K562 treated with DMSO at 1 percent for 12 hours (cell line): ENCODE results near the gene SAP25. TPM values are rescaled to one million over a fixed set of nuclear protein-coding genes. Genes with fewer than 3 reads are reported as not detected.

Experiments
- total RNA-seq: library from RNA; unstranded; fragments of 300-600 nt; gene quantifications from 2 replicates; pipeline ENCODE4 v1.2.3, GENCODE V29; 2022; ENCODE audit not compliant: insufficient read depth

SAP25 gene
- total RNA-seq, result 11.5 and 19.0 TPM in 2 replicates

DNA sequence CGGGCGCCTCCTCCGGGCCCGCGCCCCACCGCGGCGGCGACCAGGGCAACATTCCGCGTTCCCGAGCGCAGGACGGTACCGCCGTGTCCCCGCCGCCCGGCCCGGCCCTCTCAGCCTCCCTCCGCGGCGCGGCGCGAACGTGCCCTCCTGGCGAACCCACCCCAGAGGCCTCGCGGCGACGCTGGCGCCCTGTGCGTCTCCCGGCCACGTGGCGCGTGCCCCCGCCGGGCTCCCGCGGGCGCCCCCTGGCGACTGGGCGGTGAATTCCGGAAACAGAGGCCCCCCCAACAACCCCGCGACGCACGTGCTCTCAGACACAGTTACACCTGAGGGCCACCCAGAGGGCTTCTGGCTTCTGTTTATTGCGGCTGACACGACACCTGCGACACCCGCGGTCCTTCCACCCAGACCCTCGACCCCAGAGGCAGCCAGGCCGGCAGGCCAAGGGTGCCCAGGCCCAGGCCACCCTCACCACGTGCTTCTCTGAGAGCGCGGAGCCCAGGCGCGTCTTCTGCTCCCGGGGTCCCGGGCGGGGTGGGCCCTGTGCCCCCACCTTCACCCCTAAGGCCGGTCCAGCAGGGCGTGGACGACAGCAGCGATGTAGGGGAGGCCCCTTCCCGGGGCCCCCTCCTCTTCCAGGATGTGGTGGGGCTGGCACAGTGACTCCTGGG lies at the start of gene SAP25:
TSS of gene SAP25 (minus strand) at position 210 of the 671 bp plus-strand sequence. CDS start at position 52, 158 bp downstream.

DNA sequence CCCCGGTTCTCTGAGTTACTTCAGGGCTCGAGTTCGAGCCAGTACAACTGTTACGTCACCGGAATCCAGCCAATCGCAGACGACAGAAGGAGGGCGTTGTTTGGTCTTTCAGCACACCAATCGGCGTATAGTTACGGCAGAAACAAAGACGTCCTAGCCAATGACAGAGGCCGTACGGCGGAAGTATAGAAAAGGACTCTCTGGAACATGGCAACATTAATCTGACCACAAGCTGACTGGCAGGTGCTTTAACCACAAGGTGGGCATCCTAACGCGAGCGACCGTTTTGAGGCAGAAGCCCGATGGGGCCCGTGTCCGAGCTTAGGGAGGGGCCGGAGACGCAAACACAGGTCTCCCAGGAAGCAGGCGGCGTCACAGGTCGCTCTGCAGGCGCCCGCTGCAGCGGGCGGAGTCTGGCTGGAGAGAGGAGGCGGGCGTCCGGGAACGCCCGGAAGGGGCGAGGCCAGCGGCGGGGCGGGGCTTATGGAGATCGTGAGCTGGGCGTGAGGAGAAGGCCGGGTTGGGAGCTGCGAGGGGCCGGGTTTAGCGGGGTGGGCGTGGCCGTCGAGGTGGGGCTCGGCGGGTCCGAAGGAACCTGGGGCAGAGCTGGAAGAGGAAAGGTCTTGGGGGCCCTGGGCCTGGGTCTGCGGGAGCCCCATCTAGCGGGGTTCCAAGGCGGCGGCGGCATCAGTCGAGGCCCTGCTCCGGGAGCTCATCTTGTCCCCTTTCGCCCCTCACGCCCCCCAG lies 38.5 kb upstream of the SAP25 start, which contains the start of gene MOSPD3:
TSS of gene MOSPD3 (plus strand) at position 558 of the 747 bp plus-strand sequence. CDS start 252 bp downstream, outside the sequence.

DNA sequence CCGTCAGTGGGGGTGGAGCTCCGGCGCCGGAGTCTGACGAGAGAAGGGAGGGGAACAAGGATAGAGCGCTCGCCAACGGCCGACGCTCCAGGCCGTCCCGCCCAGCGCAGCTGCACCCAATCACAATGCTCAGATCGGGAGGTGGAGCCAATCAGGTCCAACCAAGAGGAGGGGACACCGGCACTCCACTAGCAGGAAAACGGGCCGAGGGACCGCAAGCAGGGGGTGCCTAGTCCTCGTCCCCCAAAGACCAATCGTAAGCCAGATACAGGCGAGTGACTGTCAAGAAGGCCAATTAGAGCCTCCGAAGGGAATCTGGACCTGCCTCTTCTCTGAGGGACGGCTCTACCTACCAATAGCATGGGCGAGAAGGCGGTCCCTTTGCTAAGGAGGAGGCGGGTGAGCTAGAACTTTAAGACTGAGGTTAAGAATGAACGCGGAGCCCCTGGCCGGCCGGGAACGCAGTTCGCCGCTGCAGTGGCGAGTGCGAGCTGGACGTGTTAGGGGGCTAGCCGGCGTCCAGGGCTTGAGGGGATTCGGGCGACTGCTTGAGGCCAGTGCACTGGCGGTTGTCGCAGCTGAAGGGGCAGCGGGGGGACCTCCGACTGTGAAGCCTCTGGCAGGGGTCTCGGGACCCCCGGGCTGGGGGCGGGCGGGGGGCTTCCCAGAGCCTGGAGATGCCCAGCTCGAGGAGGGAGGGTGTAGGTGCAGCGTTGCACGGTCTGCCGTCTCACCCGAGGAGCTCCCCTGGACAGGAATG lies 12.7 kb upstream of the SAP25 start, which contains the start of gene FBXO24:
TSS of gene FBXO24 (plus strand) at position 63 of the 760 bp plus-strand sequence. CDS start at position 361, 298 bp downstream.

DNA sequence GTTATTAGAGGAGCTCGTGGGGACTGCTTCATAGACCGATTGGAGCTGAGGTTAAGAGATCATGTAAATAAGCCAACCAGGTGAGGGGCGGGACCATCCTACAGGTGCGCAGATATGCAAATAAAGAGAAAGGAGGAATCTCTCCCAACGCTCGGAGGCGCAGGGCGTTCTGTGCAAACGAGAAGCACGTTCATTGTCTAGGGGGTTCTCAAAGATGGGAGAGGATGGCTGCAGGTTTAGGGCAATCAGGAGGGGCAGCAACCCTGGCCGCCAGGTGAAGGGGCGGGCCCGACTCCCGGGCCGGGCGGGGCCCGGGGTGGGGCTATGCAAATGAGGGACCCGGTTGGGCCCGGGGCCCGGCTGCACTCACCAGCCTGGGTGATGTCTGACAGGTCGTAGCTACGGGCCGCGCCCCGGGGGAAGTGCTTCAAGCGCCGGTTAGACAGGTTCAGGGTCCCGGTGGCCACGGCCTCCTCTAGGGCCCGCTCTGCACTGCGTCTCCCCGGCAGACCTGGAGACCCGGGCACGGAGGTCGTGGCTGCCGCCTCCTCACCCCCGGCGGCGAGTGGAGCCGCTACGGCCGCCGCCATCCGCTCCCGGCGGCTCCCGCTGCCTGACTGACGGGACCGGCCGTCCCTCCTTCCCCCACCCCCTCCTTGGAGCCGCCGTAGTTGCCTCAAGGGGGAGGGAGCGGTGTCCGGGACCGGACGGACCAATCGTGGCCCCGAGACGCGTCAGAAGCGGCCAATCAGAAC lies 12.0 kb upstream of the SAP25 start, which contains the start of gene LRCH4:
TSS of gene LRCH4 (minus strand) at position 619 of the 755 bp plus-strand sequence. CDS start at position 590, 29 bp downstream.

DNA sequence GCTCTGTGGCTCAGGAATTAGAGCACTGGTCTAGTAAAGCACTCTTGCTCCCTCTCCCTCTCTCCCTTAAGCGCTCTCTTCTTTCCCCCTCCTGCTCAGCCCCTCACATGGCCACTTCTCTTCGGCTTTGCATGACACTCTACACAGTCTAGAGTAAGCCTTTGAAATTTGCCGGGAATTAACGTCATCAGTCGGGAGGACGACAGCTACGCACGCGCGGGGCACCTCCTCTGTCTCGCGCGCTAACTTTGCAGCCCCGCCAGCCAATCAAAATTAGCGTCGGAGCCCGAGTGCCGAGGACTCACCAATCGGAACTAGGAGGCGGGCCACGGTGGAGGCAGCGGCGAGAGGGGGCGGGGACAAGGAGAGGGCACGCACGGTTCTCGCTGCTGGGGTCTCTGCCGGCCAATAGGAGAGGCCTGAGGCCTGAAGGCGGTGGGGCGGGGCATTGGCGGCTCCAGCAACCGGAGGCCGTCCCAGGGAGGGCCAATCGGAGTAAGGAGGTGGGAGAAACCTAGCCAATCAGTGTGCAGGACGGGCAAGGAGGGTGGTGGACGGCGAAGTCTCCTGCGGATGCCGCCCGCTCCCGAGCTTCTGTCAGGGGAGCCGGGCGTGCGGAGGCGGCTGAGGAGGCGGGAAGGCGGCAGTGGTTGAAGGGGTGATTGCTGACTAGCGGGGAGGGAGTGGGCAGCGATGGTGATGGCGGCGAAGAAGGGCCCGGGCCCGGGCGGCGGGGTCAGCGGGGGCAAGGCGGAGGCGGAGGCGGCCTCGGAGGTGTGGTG lies 34.9 kb downstream of the SAP25 start, which contains the start of gene AGFG2:
TSS of gene AGFG2 (plus strand) at position 550 of the 782 bp plus-strand sequence. CDS start at position 694, 144 bp downstream.

Other genes with a start within 250 kb of the SAP25 start
- 22.6 and 47.5 TPM in 2 replicates for gene PILRB, start 215.8 kb downstream of the SAP25 start, total RNA-seq
- 1.5 and 3.7 TPM in 2 replicates for gene PILRA, start 200.4 kb downstream of the SAP25 start, total RNA-seq
- gene ZCWPW1, start 145.2 kb downstream of the SAP25 start, total RNA-seq, result 2.3 and 7.2 TPM in 2 replicates
- gene MEPCE, start 144.1 kb downstream of the SAP25 start, total RNA-seq, result 61.3 and 85.4 TPM in 2 replicates
- 84.0 and 131 TPM in 2 replicates for gene PPP1R35, start 137.4 kb downstream of the SAP25 start, total RNA-seq
- 2.1 TPM in 1 of 2 replicates, not detected in the other for gene SPACDR, start 109.6 kb downstream of the SAP25 start, total RNA-seq
- gene TSC22D4, start 94.7 kb downstream of the SAP25 start, total RNA-seq, result 141 and 148 TPM in 2 replicates
- gene NYAP1, start 90.0 kb downstream of the SAP25 start, total RNA-seq, result 1.2 TPM in 2 replicates
- gene AGFG2, start 34.7 kb downstream of the SAP25 start, total RNA-seq, result 16.6 and 18.5 TPM in 2 replicates
- 67.0 and 99.9 TPM in 2 replicates for gene LRCH4, start 12.2 kb upstream of the SAP25 start, total RNA-seq
- 1.3 and 2.5 TPM in 2 replicates for gene FBXO24, start 12.4 kb upstream of the SAP25 start, total RNA-seq
- gene PCOLCE, start 28.5 kb upstream of the SAP25 start, total RNA-seq, result 14.4 and 24.9 TPM in 2 replicates
- gene MOSPD3, start 38.6 kb upstream of the SAP25 start, total RNA-seq, result 40.9 and 41.5 TPM in 2 replicates
- 47.9 and 70.0 TPM in 2 replicates for gene TFR2, start 67.7 kb upstream of the SAP25 start, total RNA-seq
- gene ACTL6B, start 82.5 kb upstream of the SAP25 start, total RNA-seq, result not detected in 2 replicates
- 568 and 655 TPM in 2 replicates for gene GNB2, start 99.8 kb upstream of the SAP25 start, total RNA-seq
- 11.4 and 30.9 TPM in 2 replicates for gene GIGYF1, start 120.3 kb upstream of the SAP25 start, total RNA-seq
- 82.2 and 128 TPM in 2 replicates for gene POP7, start 132.2 kb upstream of the SAP25 start, total RNA-seq
- not detected in 2 replicates for gene EPO, start 146.6 kb upstream of the SAP25 start, total RNA-seq
- gene ZAN, start 159.7 kb upstream of the SAP25 start, total RNA-seq, result not detected in 2 replicates